Heart right ventricle (tissue), 16 donors: Measurements from ENCODE around the gene ATP13A3. TPM values are rescaled to one million over a fixed set of nuclear protein-coding genes. Genes with fewer than 3 reads are reported as not detected.

ENCODE experiments used
- ATAC-seq, 8 donors: fragments of 200-7000 bp; cut with Tn5 transposase; one replicate each; pipeline ENCODE4 v1.9.1; 2020; ENCODE audit warnings: mild to moderate bottlenecking in 8 of 8, moderate library complexity in 8 of 8, moderate number of reproducible peaks in 1 of 8
- DNase-seq, 2 donors: peaks; one replicate each; pipeline ENCODE4 v3.0.0-alpha.2; 2020
- H3K27ac ChIP-seq, 10 donors: fragments of 200-600 bp; sonication (generic) in 2 of 10; one replicate each; pipeline versions ENCODE4 v1.5.0 to v1.8.0; 2020 to 2022; ENCODE audit warnings: mild to moderate bottlenecking in 3 of 10
- H3K27me3 ChIP-seq, 7 donors: fragments of 200-600 bp; one replicate each; pipeline ENCODE4 v1.8.0; 2021 to 2022; ENCODE audit warnings: mild to moderate bottlenecking in 2 of 7
- H3K36me3 ChIP-seq, 9 donors: fragments of 200-600 bp; sonication (generic) in 1 of 9; one replicate each; pipeline versions ENCODE4 v1.5.0 to v1.8.0; 2020 to 2022; ENCODE audit warnings: mild to moderate bottlenecking in 2 of 9
- H3K4me1 ChIP-seq, 9 donors: fragments of 200-600 bp; sonication (generic) in 1 of 9; one replicate each; pipeline versions ENCODE4 v1.5.0 to v1.8.0; 2020 to 2022; ENCODE audit warnings: mild to moderate bottlenecking in 4 of 9
- H3K4me3 ChIP-seq, 10 donors: fragments of 200-600 bp; sonication (generic) in 2 of 10; one replicate each; pipeline versions ENCODE4 v1.5.0 to v1.8.0; 2020 to 2022; ENCODE audit warnings: mild to moderate bottlenecking in 7 of 10, moderate library complexity in 2 of 10
- H3K9me3 ChIP-seq, 11 donors: fragments of 200-600 bp in 10 of 11; sonication (generic) in 2 of 11; one replicate each; pipeline versions ENCODE4 v1.5.0 to v1.8.0; 2013 to 2022; ENCODE audit warnings: mild to moderate bottlenecking in 2 of 11, control low read depth in 1 of 11, moderate library complexity in 1 of 11
- WGBS, 2 donors: extraction: QIAGEN DNeasy Blood & Tissue Kit; methylation state at CpG; one replicate each; pipeline ENCODE4 v1.1.7; 2013; ENCODE audit warnings: inconsistent platforms in 1 of 2; 5-methylcytosine and 5-hydroxymethylcytosine counted together
- intact Hi-C, 10 donors: fragments of 100-400 bp; cut with DNase I; formaldehyde crosslinking; loops; one replicate each; pipeline versions ENCODE4 v1.11.1 to v1.14.2; 2022
- polyA plus RNA-seq, 2 donors: library from polyadenylated mRNA; stranded (reverse); fragments of 200-250 nt; gene quantifications; one replicate each; pipeline ENCODE4 v1.2.3, GENCODE V29; 2013
- total RNA-seq, 10 donors: library from RNA; stranded (reverse); fragmentation: NEBNext Ultra II Directional in 3 of 10; extraction: Animal tissue kit (Norgen Biotek cat#: 25700) in 3 of 10; gene quantifications; one replicate each; pipeline versions ENCODE4 v1.2.1 to v1.2.4, GENCODE V29; 2021 to 2023
- TF ChIP-seq, protein P1 (sequence below), 9 donors: fragments of 200-600 bp; sonication (generic) in 2 of 9; IDR thresholded peaks; one replicate each; pipeline versions ENCODE4 v1.5.0 to v1.8.0; 2021 to 2022; ENCODE audit warnings: antibody characterized with exemption in 9 of 9, mild to moderate bottlenecking in 5 of 9, moderate library complexity in 1 of 9
- donor health status: Arrhythmogenic right ventricular cardiomyopathy.
- donor health status: ischemic (EF 13 %, LVEDD 7.1; RV severe dilation, severe dysfunction).
- donor health status: healthy with polysubstance abuse.
- donor health status: DM: no; HTN: yes; CAD: no.
- donor health status: DM: no; HTN: no; CAD: no.
- donor health status: ischemic (EF 25% LVEDD 6.9; RV normal size, moderate dysfunction).
- donor health status: ischemic (EF 25% LVEDD 5.7; RV mildly dilated, moderate dysfunction).
- donor health status: healthy.
- donor health status: DM: yes; HTN: yes; CAD: no.
- donor health status: Ischemic cardiomyopathy.
- donor health status: ischemic (EF 35%, LVEDD 5.7; RV mildly dilated, moderate dysfunction).
- donor health status: nonischemic (EF 11% LVEDD 7.7; RV severe dilation, severe dysfunction).
- donor health status: DM: yes; HTN: yes; CAD: no.
- donor health status: PGD.
- donor health status: ischemic (EF 29% LVEDD 5.4; RV normal size, mild dysfunction).
- donor health status: nonischemic (EF 23%, LVEDD 6.1; RV moderate dilation, normal function).

Gene ATP13A3
- total and polyA plus RNA-seq, 12 donors, result 31.0 to 195 (median 87.8) TPM

GRCh38 chr3:194355379-194355778, 131.4 kb downstream of the ATP13A3 start:
- Histone ChIP-seq H3K27ac (no peak overlapping the region), H3K4me3 (no peak overlapping the region), H3K36me3 (no peaks in the 10 kb centered on the region), H3K9me3 (no peaks in the 10 kb centered on the region), H3K27me3 (peaks cover 0 to 23% (median 4%) of the 10 kb centered on the region in 7 donors), H3K4me1 (no peaks in the 10 kb centered on the region)
- ATAC-seq (no peak), DNase-seq (no peak)
- 68 to 77% methylated on average over 7 of the region's 7 CpGs for WGBS, 2 donors
- intact Hi-C loops, result no loop called here
- TF ChIP-seq, protein P1, sequence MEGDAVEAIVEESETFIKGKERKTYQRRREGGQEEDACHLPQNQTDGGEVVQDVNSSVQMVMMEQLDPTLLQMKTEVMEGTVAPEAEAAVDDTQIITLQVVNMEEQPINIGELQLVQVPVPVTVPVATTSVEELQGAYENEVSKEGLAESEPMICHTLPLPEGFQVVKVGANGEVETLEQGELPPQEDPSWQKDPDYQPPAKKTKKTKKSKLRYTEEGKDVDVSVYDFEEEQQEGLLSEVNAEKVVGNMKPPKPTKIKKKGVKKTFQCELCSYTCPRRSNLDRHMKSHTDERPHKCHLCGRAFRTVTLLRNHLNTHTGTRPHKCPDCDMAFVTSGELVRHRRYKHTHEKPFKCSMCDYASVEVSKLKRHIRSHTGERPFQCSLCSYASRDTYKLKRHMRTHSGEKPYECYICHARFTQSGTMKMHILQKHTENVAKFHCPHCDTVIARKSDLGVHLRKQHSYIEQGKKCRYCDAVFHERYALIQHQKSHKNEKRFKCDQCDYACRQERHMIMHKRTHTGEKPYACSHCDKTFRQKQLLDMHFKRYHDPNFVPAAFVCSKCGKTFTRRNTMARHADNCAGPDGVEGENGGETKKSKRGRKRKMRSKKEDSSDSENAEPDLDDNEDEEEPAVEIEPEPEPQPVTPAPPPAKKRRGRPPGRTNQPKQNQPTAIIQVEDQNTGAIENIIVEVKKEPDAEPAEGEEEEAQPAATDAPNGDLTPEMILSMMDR (IDR thresholded peaks at IDR 0.05), result no peak

DNA sequence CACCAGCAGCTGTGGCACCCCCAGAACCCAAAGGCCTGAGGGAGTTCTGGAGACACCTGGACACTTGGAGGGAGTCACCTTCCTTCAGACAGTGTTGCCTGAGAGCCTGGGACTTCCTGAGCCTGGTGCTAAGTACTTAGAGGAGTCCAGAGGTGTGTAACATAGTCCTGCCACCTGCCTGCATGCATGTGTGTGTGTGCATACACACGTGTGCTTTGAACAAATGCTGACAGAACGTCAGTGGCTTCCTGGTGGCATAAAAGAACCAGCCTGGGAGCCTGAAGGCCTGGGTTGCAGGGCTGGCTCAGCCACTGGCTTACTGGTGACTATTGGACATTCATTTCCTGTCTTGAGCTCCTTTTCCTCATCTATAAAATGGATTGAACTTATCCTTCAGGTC, 132.5 kb downstream of the ATP13A3 start:
- ATAC-seq, result no peak
- no peak overlapping the region for H3K27ac ChIP-seq
- H3K27me3 ChIP-seq, result peaks cover 0 to 18% (median 4%) of the 10 kb centered on the region in 7 donors
- no peaks in the 10 kb centered on the region for H3K9me3 ChIP-seq
- H3K36me3 ChIP-seq, result no peaks in the 10 kb centered on the region
- intact Hi-C loops, result no loop called here
- H3K4me1 ChIP-seq, result no peaks in the 10 kb centered on the region
- TF ChIP-seq, protein P1 (IDR thresholded peaks at IDR 0.05), result no peak
- H3K4me3 ChIP-seq, result no peak overlapping the region
- WGBS, 2 donors, result 86 to 95% methylated on average over 2 of the region's 2 CpGs
- DNase-seq, result no peak

Other genes starting within 250 kb of the ATP13A3 start
- gene CPN2, start 135.7 kb downstream of the ATP13A3 start, total RNA-seq, result 1 to 10 TPM in 9 of 10 donors, under 1 TPM in 1; 0.87 to 4.5 (median 1.6) TPM
- under 1 TPM; 0.12 to 0.51 TPM for gene CPN2, start 135.7 kb downstream of the ATP13A3 start, polyA plus RNA-seq
- under 1 TPM in 9 of 10 donors, not detected in 1; 0.05 to 0.81 (median 0.41) TPM for gene LRRC15, start 117.3 kb downstream of the ATP13A3 start, total RNA-seq
- under 1 TPM; 0.07 to 0.10 TPM for gene LRRC15, start 117.3 kb downstream of the ATP13A3 start, polyA plus RNA-seq
- under 1 TPM in 6 of 10 donors, not detected in 4; 0.09 to 0.21 (median 0.15) TPM for gene GP5, start 87.7 kb downstream of the ATP13A3 start, total RNA-seq
- gene GP5, start 87.7 kb downstream of the ATP13A3 start, polyA plus RNA-seq, result under 1 TPM in 1 of 2 donors, not detected in 1; 0.01 TPM
- 1 to 10 TPM; 3.1 to 9.5 (median 4.5) TPM for gene TMEM44, start 146.4 kb upstream of the ATP13A3 start, total RNA-seq
- gene TMEM44, start 146.4 kb upstream of the ATP13A3 start, polyA plus RNA-seq, result 10 to 100 TPM in 1 of 2 donors, 1 to 10 TPM in 1; 8.2 to 21.9 TPM
- gene LSG1, start 185.2 kb upstream of the ATP13A3 start, total RNA-seq, result 10 to 100 TPM; 11.9 to 22.1 (median 18.9) TPM
- 10 to 100 TPM; 11.3 to 17.9 TPM for gene LSG1, start 185.2 kb upstream of the ATP13A3 start, polyA plus RNA-seq
- 10 to 100 TPM in 9 of 10 donors, 1 to 10 TPM in 1; 9.2 to 61.7 (median 19.8) TPM for gene FAM43A, start 198.9 kb upstream of the ATP13A3 start, total RNA-seq
- 10 to 100 TPM in 1 of 2 donors, 1 to 10 TPM in 1; 8.9 to 15.4 TPM for gene FAM43A, start 198.9 kb upstream of the ATP13A3 start, polyA plus RNA-seq